ENCODE results near the gene MRPS6.

The MRPS6 gene

GRCh38 chr21:34113842-34114241 is 40.5 kb downstream of the MRPS6 start:
- peaks cover 17% of the 10 kb centered on the region for H3K4me1 ChIP-seq (ENCODE audit: control insufficient read depth, insufficient read depth, low read length)
- WGBS, 2 experiments, result 42 to 47% methylated on average over 2 of the region's 2 CpGs
- H3K9me3 ChIP-seq (ENCODE audit: control insufficient read depth, low read length), result no peaks in the 10 kb centered on the region
- H3K36me3 ChIP-seq (ENCODE audit: control insufficient read depth, insufficient read depth, low read length), result peaks cover 4% of the 10 kb centered on the region
- H3K27me3 ChIP-seq (ENCODE audit: control insufficient read depth, insufficient read depth, low read length, poor library complexity, severe bottlenecking), result no peaks in the 10 kb centered on the region
- H3K4me3 ChIP-seq (ENCODE audit: insufficient read depth, low read depth, low read length), result no peak overlapping the region
- H3K27ac ChIP-seq (ENCODE audit: insufficient read depth, low read depth, low read length, poor library complexity, severe bottlenecking), result no peak overlapping the region

- Histone ChIP-seq H3K4me3 (ENCODE audit: insufficient read depth, low read depth, low read length) (no peak overlapping the region), H3K4me1 (ENCODE audit: control insufficient read depth, insufficient read depth, low read length) (peaks cover 17% of the 10 kb centered on the region), H3K36me3 (ENCODE audit: control insufficient read depth, insufficient read depth, low read length) (peaks cover 4% of the 10 kb centered on the region), H3K9me3 (ENCODE audit: control insufficient read depth, low read length) (no peaks in the 10 kb centered on the region), H3K27ac (ENCODE audit: insufficient read depth, low read depth, low read length, poor library complexity, severe bottlenecking) (no peak overlapping the region), H3K27me3 (ENCODE audit: control insufficient read depth, insufficient read depth, low read length, poor library complexity, severe bottlenecking) (no peaks in the 10 kb centered on the region)
- WGBS, 2 experiments, result 93 to 100% methylated on average over 1 of the region's 1 CpG
Measured at GRCh38 chr21:34115160-34115559, 41.8 kb downstream of the MRPS6 start.

- Histone ChIP-seq H3K4me3 (ENCODE audit: insufficient read depth, low read depth, low read length) (no peak overlapping the region), H3K27ac (ENCODE audit: insufficient read depth, low read depth, low read length, poor library complexity, severe bottlenecking) (no peak overlapping the region), H3K27me3 (ENCODE audit: control insufficient read depth, insufficient read depth, low read length, poor library complexity, severe bottlenecking) (no peaks in the 10 kb centered on the region), H3K9me3 (ENCODE audit: control insufficient read depth, low read length) (no peaks in the 10 kb centered on the region), H3K4me1 (ENCODE audit: control insufficient read depth, insufficient read depth, low read length) (peaks cover 12% of the 10 kb centered on the region), H3K36me3 (ENCODE audit: control insufficient read depth, insufficient read depth, low read length) (peaks cover 4% of the 10 kb centered on the region)
- 95 to 98% methylated on average over 3 of the region's 3 CpGs for WGBS, 2 experiments
Measured at GRCh38 chr21:34116569-34116968, 43.2 kb downstream of the MRPS6 start.

GRCh38 chr21:34120867-34121266 is 47.5 kb downstream of the MRPS6 start:
- Histone ChIP-seq H3K36me3 (ENCODE audit: control insufficient read depth, insufficient read depth, low read length) (peaks cover 20% of the 10 kb centered on the region), H3K9me3 (ENCODE audit: control insufficient read depth, low read length) (no peaks in the 10 kb centered on the region), H3K4me3 (ENCODE audit: insufficient read depth, low read depth, low read length) (no peak overlapping the region), H3K27me3 (ENCODE audit: control insufficient read depth, insufficient read depth, low read length, poor library complexity, severe bottlenecking) (no peaks in the 10 kb centered on the region), H3K27ac (ENCODE audit: insufficient read depth, low read depth, low read length, poor library complexity, severe bottlenecking) (no peak overlapping the region), H3K4me1 (ENCODE audit: control insufficient read depth, insufficient read depth, low read length) (peaks cover 4% of the 10 kb centered on the region)
- WGBS, 2 experiments, result 98 to 100% methylated on average over 2 of the region's 2 CpGs

- Histone ChIP-seq H3K9me3 (ENCODE audit: control insufficient read depth, low read length) (no peaks in the 10 kb centered on the region), H3K4me1 (ENCODE audit: control insufficient read depth, insufficient read depth, low read length) (peaks cover 16% of the 10 kb centered on the region), H3K27me3 (ENCODE audit: control insufficient read depth, insufficient read depth, low read length, poor library complexity, severe bottlenecking) (no peaks in the 10 kb centered on the region), H3K4me3 (ENCODE audit: insufficient read depth, low read depth, low read length) (no peak overlapping the region), H3K27ac (ENCODE audit: insufficient read depth, low read depth, low read length, poor library complexity, severe bottlenecking) (no peak overlapping the region), H3K36me3 (ENCODE audit: control insufficient read depth, insufficient read depth, low read length) (peaks cover 16% of the 10 kb centered on the region)
- WGBS, 2 experiments, result 90 to 100% methylated on average over 2 of the region's 2 CpGs
Measured at GRCh38 chr21:34122047-34122446, 48.7 kb downstream of the MRPS6 start.

- no peaks in the 10 kb centered on the region for H3K9me3 ChIP-seq (ENCODE audit: control insufficient read depth, low read length)
Measured at GRCh38 chr21:34123609-34124008, 50.2 kb downstream of the MRPS6 start.

GRCh38 chr21:34126269-34126668 is 52.9 kb downstream of the MRPS6 start:
- Histone ChIP-seq H3K9me3 (ENCODE audit: control insufficient read depth, low read length) (no peaks in the 10 kb centered on the region), H3K36me3 (ENCODE audit: control insufficient read depth, insufficient read depth, low read length) (peaks cover 16% of the 10 kb centered on the region), H3K4me1 (ENCODE audit: control insufficient read depth, insufficient read depth, low read length) (peaks cover 56% of the 10 kb centered on the region), H3K27me3 (ENCODE audit: control insufficient read depth, insufficient read depth, low read length, poor library complexity, severe bottlenecking) (no peaks in the 10 kb centered on the region), H3K4me3 (ENCODE audit: insufficient read depth, low read depth, low read length) (no peak overlapping the region), H3K27ac (ENCODE audit: insufficient read depth, low read depth, low read length, poor library complexity, severe bottlenecking) (peak overlapping the region; percentile 52)
- WGBS, 2 experiments, result 92 to 94% methylated on average over 10 of the region's 10 CpGs

More at GRCh38 chr21:34123609-34124008, 50.2 kb downstream of the MRPS6 start:
- H3K4me3 ChIP-seq (ENCODE audit: insufficient read depth, low read depth, low read length), result no peak overlapping the region
- peaks cover 29% of the 10 kb centered on the region for H3K4me1 ChIP-seq (ENCODE audit: control insufficient read depth, insufficient read depth, low read length)
- 94 to 95% methylated on average over 8 of the region's 8 CpGs for WGBS, 2 experiments
- no peaks in the 10 kb centered on the region for H3K27me3 ChIP-seq (ENCODE audit: control insufficient read depth, insufficient read depth, low read length, poor library complexity, severe bottlenecking)
- H3K27ac ChIP-seq (ENCODE audit: insufficient read depth, low read depth, low read length, poor library complexity, severe bottlenecking), result no peak overlapping the region
- peaks cover 16% of the 10 kb centered on the region for H3K36me3 ChIP-seq (ENCODE audit: control insufficient read depth, insufficient read depth, low read length)

- WGBS, 2 experiments, result 94 to 99% methylated on average over 5 of the region's 5 CpGs
- Histone ChIP-seq H3K9me3 (ENCODE audit: control insufficient read depth, low read length) (no peaks in the 10 kb centered on the region), H3K36me3 (ENCODE audit: control insufficient read depth, insufficient read depth, low read length) (peaks cover 18% of the 10 kb centered on the region), H3K4me3 (ENCODE audit: insufficient read depth, low read depth, low read length) (no peak overlapping the region), H3K27me3 (ENCODE audit: control insufficient read depth, insufficient read depth, low read length, poor library complexity, severe bottlenecking) (no peaks in the 10 kb centered on the region), H3K27ac (ENCODE audit: insufficient read depth, low read depth, low read length, poor library complexity, severe bottlenecking) (no peak overlapping the region), H3K4me1 (ENCODE audit: control insufficient read depth, insufficient read depth, low read length) (peaks cover 60% of the 10 kb centered on the region)
Measured at GRCh38 chr21:34126691-34127090, 53.3 kb downstream of the MRPS6 start.

- Histone ChIP-seq H3K4me3 (ENCODE audit: insufficient read depth, low read depth, low read length) (no peak overlapping the region), H3K36me3 (ENCODE audit: control insufficient read depth, insufficient read depth, low read length) (peaks cover 21% of the 10 kb centered on the region), H3K4me1 (ENCODE audit: control insufficient read depth, insufficient read depth, low read length) (peaks cover 67% of the 10 kb centered on the region), H3K9me3 (ENCODE audit: control insufficient read depth, low read length) (no peaks in the 10 kb centered on the region), H3K27ac (ENCODE audit: insufficient read depth, low read depth, low read length, poor library complexity, severe bottlenecking) (no peak overlapping the region), H3K27me3 (ENCODE audit: control insufficient read depth, insufficient read depth, low read length, poor library complexity, severe bottlenecking) (no peaks in the 10 kb centered on the region)
- WGBS, 2 experiments, result 74 to 79% methylated on average over 6 of the region's 6 CpGs
Measured at GRCh38 chr21:34128124-34128523, 54.7 kb downstream of the MRPS6 start.

- H3K4me3 ChIP-seq (ENCODE audit: insufficient read depth, low read depth, low read length), result no peak overlapping the region
Measured at GRCh38 chr21:34128674-34129038, 55.3 kb downstream of the MRPS6 start.

More at GRCh38 chr21:34128674-34129038, 55.3 kb downstream of the MRPS6 start:
- Histone ChIP-seq H3K9me3 (ENCODE audit: control insufficient read depth, low read length) (no peaks in the 10 kb centered on the region), H3K27me3 (ENCODE audit: control insufficient read depth, insufficient read depth, low read length, poor library complexity, severe bottlenecking) (no peaks in the 10 kb centered on the region), H3K4me1 (ENCODE audit: control insufficient read depth, insufficient read depth, low read length) (peaks cover 67% of the 10 kb centered on the region), H3K27ac (ENCODE audit: insufficient read depth, low read depth, low read length, poor library complexity, severe bottlenecking) (peak overlapping the region; percentile 74), H3K36me3 (ENCODE audit: control insufficient read depth, insufficient read depth, low read length) (peaks cover 24% of the 10 kb centered on the region)
- WGBS, 2 experiments, result 67 to 88% methylated on average over 3 of the region's 3 CpGs

All from ectodermal cell (in vitro differentiated cells).